NCI-H2196 treated with DMSO at 0.1 percent for 48 hours (cell line): ENCODE data around the gene B4GALNT3.

Source experiments
- DNase-seq: peaks from one replicate; lab custom pipeline; 2025; ENCODE audit not compliant: unreplicated experiment; lab: John Stamatoyannopoulos, UW

Gene B4GALNT3

DNA sequence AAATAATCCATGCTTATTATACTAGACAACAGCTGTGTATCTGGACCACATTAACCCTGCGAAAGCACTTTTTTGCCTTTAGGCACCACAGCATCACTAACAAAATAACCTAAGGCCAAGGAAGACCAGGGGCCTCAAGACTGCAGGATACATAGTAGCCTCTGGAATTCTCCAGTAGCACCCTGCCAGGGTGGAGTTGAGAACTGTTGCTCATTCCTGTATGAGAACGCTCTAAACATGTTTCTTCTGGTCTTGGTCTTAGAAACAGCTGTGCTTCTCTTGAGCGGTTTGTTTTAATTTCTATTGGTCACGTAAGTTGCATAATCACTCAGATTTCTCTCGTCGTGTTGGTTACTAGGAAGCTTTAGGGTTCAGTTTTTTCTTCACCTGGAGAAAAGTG, 7.9 kb downstream of the B4GALNT3 start:
- no peak for DNase-seq

DNA sequence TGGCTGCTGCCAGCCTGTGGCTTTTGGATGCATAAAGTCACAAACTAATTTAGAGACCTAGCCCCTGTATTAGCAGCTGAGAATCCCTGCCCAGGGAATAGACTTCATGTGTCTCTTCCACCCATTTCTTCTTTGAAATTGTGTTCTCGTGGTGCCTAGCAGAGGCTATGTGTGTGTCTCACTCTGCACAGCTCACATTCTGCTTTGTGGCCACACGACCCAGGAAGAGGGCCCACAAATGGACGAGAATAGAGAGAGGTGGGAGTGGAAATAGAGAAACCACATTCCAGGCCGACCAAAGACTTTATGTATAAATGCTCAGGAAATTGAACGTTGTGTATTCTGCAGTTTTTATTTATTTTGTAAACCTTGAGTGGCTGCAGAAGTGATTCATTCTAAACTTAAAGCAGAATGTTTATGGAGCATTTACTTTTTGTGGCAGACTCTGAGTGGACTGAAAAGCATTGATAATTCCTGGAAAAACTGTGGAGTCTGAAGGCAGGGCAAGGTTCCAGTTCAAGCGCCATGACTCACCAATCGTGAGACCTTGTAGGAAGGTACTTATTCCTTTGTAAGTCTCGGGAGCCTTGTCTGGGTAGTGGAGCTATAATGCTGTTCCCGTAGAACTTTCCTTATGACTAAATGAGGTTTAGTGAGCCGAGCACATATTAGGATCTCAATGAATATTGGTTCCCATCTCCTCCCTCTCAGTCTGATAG, 9.1 kb downstream of the B4GALNT3 start:
- no peak for DNase-seq

DNA sequence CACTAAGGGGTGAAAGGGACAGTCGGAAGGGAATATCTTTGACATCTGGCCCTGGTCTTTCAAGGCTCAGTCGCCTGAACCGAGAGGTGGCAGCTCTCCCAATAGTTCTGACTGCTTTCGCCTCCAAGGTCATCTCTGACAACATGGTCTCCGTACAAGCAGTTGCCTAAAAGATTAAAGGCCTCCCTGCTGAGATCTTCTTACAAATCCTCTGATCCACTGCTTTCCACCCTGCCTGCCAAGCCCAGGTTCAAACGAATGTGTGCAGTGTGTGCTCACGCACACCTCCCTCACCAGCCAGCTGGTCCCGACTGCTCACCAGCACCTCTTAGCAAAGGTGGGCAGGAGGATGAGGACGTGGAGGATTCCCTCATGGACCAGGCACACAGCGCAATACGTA, 10.4 kb downstream of the B4GALNT3 start:
- DNase-seq = no peak

DNA sequence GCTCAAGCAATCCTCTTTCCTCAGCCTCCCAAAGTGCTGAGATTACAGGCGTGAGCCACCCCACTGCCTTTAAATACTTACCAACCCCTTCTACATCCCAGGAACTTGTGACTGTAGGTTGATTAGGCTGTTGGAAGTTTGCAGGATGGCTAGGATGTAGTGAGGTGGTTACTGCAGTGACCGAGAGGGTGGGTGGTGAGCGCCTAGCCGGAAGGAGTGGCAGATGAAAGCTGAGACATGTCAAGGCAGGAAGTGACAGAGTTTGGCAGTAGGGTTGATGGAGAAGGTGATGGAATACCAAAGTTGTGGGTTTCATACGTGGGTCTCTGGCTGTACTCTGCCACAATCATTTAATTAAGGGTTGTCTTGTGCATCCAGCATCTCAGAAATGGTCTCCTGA, 13.5 kb downstream of the B4GALNT3 start:
- DNase-seq = no peak

DNA sequence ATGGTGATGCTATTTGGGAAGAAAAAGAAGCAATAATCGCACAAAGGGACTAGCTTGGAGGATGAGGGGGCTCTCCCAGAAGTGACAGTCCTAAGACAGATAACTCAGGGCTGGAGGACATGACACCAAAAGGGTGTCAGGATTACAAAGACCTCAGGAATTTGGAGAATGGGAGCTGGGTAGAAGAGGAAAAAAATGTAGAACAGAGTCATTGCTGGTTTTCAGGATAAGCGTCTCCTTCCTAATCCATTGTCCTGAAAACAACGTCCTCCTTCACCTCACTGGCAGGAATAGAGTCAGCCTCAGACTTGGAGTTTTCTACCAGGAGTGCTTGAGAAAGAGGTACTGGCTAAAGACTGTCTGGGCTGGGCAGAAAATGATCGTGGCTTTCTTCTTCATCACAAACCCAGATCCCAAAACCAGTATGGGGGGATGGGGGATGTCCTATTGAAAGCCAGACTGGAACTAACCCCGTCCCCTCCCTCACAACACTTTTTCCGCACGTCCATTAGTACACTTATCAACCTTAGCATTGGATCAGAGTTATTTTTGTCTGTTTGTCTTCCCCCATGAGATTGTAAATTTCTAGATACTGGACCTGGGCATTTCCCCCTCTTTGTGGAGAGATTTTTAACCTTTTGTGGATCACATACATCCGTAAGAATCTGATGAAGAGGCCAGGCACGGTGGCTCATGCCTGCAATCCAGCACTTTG, 14.3 kb downstream of the B4GALNT3 start:
- no peak for DNase-seq

DNA sequence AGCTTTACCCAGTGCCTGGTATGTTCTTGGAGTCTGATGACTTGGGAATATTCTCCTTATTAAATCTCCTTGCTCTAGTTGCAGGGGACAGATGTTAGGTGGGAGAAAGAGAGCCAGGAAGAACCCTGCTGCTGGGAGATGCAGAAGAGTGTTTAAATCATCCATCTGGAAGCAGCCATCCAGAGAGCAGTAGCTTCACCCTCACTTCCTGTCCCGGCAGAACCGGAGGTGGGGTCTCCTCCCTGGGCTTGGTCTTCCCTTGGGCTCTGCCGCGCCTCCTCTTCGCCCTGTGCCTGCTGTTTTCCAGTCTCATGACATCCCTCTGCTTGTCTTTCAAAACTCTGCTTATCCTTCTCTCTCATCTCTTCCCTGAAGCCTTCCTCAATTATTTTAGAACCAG, 15.5 kb downstream of the B4GALNT3 start:
- DNase-seq = no peak

DNA sequence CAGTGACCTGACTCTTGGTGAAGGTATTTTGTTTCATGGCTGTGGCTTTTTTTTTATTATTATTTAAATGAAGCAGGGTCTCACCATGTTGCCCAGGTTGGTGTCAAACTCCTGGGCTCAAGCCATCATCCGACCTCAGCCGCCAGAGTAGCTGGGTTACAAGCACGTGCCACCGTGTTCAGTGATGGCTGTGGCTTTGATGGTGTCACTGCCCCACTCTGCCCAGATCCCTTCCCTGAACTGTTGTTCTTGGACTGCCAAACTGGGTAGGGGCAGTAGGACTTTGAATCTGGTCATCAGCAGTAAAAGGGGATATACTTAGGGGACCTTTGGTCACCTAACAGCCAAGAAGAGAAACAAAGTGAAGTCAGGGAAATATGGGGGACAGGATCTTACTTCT, 19.4 kb downstream of the B4GALNT3 start:
- no peak for DNase-seq

DNA sequence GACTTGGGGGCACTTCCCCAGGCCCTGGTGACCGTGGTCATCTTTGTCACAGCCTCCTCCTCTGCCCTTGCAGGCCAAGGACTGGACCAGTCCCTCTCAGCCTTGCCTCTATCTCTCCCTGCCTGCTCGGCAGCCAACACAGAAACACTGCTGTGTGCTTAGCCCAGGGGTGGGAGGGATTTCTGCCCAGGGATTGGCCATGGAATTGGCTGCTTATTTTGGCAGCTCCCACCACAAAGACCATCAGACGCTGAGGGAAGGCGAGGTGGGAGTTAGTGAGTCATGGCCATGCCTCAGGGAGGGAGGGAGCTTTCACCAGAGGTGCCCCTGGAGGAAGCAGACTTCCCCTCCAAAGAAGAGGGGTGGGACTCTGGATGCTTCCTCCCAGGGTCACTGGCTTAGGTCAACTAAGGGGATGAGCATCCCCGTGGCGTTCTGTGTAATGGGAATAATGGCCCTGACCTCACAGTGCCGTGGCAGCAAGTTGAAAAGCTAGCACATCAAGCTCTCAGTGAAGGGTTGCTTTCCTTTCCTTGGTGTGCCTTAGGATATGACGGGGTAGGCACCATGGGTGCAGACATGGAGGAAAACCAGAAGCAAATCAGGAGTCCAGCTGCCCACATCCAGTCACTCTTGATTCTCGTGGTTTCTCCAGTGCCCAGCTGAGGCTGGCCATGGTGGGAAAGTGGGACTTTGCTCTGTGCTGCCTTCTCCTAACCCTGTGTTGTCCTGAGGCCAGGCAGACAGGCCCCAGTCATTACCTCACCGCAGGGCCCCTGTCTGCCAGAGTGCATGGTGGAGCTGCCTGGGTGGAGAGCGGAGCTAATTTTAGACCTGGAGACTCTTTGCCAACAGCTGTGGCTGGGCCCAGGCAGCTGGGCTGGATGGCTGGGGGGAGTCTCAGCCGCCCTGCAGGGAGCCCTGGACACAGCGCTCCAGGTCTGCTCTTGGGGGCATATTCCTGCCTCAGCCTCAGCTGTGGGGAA, 21.4 kb downstream of the B4GALNT3 start:
- DNase-seq = no peak

DNA sequence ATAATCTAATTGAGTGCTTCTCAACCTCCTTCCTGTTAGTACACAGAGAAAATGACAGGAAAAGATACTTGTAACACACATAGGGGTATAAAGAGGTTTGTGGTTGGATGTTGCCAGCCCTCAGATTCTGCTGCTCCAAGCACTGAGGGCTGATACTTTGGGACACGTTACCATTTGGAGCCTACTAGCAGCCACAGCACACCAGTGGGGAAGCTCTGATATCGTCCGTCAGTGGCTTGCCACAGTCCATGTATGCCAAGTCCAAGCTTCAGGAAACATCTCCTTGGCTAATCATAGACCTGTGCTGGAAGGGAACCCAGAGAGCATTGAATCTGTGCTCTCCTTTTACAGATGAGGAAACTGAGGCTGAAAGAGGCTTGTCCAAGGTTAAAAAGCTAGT, 22.3 kb downstream of the B4GALNT3 start:
- DNase-seq = no peak

DNA sequence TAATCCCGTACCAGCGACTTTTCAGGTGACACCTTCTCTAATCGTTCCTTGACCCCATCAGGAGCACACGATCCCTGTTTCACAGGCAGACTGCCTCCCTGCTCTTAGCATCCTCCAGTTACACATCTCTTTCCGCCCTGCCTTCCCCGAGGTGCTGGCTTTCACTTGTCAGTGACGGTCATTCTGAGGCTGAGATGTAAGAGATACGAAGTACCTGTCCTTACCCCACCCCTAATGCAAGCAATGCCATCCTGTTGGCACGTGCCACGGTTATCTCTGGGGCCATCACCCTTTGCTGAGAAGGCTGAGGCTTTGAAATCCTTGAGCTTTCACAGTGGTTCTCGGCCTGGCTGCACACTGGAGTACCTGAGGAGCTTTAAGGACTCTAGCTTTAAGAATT, 24.4 kb downstream of the B4GALNT3 start:
- DNase-seq = no peak

DNA sequence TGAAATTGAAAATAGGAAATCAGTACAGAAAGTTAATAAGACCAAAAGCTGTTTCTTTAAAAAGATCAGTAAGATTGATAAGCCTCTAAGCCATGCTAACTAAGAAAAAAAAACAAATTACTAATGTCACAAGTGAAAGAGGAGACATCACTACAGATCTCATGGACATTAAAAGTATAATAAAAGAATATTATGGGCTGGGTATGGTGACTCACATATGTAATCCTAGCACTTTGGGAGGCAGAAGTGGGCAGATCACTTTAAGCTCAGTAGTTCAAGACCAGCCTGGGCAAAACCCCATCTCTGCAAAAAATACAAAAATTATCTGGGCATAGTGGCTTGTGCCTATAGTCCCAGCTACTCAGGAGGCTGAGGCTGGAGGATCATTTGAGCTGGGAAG, 30.5 kb downstream of the B4GALNT3 start:
- no peak for DNase-seq

DNA sequence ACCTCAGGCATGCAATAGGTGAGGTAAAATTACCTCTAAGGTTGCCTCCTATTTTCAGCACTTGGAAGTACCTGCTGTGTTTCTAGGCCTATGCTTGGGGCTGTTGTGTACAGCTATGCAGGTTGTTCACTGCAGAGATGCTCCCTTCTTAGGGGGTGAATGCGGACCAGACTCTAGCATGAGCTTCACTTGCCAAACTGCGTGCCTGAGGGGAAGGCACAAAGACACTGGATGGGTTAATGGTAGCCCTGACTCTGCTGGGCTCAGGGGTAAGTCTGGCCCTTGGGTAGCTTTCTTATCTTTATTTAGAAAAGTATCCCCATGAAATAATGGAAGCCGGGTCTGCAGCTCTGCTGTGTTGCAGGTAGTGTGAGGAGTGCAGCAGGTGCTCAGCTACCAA, 35.7 kb downstream of the B4GALNT3 start:
- DNase-seq = no peak

DNA sequence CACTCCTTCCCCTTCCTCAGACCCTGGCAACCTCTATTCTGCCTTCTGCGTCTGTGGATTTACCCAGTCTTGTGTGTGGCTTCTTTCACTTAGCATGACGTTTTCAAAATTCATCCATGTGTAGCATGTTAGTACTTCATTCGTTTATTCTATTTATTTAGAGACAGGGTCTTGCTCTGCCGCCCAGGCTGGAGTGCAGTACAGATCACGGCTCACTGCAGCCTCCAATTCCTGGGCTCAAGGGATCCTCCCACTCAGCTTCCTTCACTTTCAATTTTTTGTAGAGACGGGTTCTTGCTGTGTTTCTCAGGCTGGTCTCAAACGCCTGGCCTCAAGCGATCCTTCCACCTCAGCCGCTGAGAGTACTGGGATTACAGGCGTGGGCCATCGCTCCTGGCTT, 37.0 kb downstream of the B4GALNT3 start:
- DNase-seq = no peak

DNA sequence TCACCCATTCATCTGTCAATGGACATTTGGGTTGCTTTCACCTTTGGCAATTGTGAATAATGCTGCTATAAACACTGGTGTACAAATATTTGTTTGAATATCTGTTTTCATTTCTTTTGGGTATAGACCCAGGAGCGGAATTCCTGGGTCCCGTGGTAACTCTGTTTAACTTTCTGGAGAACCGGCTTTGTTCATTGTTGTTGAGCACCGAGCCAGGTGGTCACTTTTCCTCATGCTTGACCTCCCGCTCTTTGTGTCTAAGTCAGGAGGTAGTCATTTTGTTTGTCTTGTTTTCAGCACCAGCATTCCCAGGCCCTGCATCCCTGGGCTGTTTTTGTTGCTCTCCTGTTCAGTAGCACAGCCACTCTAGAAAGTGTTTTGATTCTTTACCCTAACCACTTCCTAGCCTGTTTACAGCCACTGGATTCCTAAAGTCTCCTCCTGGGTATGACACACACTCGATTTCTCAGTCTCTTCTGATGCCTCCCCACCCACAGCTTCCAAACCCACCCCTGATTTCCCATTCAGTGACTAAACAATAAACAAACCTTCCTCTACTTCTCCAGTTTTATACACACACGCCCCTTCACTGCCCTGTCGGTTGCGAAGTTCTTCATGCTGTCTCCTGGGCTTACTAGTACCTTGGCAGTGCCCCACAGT, 37.9 kb downstream of the B4GALNT3 start:
- no peak for DNase-seq

DNA sequence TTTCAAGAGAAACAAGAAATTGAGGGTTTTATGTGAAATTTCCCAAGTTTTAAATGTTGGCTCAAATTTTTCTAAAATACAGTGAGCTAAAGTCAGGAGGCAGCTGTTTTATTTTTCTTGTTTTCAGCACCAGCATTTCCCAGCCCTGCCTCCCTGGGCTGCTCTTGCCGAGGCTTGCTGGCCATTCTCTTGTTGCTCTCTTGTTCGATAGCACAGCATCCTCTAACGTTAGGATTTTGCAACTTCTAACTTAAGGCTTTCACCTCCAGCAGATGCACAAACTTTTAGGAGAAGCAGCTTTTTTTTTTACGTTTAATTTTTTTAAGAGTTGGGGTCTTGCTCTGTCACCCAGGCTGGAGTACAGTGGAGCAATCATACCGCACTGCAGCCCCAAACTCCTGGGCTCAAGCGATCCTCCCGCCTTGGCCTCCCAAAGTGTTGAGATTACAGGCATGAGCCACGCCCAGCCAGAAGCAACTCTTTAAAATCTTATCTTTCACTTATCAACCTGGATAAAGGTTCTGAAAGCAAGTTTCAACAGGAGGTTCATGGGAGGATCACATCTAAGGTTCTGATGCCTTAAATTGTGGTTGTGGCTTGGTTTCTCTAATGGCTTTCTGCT, 40.2 kb downstream of the B4GALNT3 start:
- DNase-seq = no peak

DNA sequence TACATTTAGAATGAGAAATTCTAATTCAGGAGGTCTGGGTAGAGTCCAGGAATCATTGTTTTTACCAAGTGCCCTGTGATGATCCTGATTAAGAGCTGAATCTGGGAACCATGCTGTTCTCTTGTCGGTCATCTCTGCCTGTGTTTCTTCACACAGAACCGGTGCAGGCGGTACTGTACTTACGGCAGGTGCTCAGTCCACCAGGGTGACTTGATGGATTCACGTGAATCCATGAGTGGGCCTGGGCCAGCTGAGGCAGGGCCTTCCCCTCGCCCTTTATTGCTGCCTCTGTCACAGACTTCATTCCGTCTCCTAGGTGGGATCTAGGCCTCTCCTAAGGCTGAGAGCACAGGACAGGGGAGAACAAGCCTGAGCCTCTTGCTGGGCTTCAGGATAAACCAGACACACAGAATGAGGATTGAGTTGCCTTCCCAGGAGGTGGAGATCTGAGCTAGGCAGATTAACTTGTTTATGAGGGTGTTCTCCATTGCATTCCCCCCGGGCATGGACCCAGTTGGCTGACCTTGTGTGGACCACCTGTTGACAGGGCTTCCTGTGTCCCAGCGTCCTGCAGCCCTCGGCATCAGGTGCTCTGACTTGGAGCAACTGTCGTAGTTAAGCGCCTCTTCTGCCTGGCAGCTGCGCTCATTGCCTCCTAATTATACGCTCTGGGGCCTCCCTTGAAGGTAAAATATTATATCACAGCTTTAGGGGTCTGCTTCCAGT, 42.1 kb downstream of the B4GALNT3 start:
- no peak for DNase-seq

DNA sequence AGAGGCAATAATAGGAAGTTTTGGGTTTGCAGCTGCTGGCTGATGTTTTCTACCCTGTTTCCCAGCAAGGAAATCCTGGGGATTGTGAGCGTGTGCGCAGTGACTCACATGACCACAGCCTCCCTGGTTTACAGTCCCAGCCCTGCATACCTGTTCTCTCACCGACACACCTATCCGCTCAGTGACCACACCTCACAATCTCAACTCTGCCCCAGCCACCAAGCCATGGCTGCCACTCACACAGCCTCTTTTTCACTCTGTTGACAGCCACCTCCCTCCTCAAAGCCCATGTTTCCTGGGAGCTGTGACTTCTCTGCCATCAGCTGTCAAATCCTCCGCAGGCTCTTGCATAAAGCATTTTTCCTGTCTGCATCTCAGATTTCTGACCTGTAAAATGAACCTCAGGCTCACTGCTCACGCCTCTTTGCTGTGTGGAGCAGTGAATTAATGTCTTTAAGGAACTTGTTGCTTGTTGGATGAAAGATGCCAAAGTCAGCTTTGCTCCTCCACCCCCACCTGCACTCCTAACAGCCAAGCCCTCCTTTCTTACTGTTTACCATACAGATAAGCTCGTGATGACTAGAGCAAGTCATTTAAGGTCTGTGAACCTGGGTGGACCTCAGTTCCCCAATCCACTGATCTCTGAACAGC, 43.5 kb downstream of the B4GALNT3 start:
- no peak for DNase-seq

DNA sequence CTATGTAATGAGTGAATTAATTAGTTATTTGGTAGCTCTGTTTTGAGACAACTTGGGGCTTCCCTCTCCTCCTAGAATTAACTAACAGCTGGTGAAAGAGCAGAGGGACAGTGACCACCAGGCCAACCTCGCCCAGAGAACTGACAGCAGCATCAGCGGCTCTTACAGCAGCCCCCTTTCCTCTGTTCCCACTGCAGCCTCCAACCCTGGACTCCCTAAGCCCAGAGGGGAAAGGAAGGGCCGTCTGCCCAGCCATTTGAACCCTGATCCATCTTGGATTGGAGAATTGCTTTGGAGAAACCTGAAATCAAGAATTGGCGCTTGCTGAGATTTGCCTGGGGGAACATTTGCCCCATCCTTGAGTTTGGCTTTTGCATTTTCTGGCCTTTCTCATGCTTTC, 45.5 kb downstream of the B4GALNT3 start:
- DNase-seq = no peak

DNA sequence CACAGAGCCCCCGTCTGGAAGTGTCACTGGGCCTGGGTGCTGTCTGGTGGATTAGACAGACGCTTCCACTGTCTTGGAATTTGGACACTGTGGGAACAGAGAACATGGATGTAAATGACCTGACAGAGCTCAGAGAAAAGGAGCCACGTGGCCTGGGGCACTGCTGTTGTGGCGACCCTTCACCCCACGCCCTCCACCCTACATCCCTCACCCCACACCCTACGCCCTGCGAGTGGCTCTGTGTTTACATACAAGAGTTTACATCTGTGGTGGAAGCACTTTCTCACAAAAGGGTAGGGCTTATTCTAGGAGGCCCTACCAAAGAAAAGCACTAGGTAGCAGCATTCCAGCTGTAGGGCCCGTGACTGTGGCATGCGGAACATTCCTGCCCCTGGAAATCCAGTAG, 47.7 kb downstream of the B4GALNT3 start:
- no peak for DNase-seq

DNA sequence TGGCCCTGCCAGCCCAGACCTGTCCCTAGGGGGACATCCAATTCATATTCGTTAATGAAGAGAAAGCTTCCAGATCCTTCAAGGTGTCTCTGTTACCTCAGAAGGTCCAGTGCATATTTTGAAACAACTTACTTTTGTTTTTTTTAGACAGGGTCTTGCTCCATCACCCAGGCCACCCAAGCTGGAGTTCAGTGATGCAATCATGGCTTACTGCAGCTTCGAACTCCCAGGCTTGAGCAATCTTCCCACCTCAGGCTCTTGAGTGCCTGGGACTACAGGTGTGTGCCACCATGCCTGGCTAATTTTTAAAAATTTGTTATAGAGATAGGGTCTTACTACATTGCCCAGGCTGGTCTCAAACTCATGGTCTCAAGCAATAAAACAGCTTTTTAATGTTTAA, 48.4 kb downstream of the B4GALNT3 start:
- DNase-seq = no peak
